MCF 10A (cell line): ENCODE data around the gene SEC14L5. TPM values are rescaled to one million over a fixed set of nuclear protein-coding genes. Genes with fewer than 3 reads are reported as not detected.

ENCODE experiments used
- BruUV-seq: library from RNA; stranded (reverse); fragments of 400-500 nt; replicated peaks from 2 replicates; lab custom pipeline; 2021; lab: Mats Ljungman, UMichigan
- CTCF ChIA-PET: fragments of 300-600 bp; sonication (Branson Sonifier 250); formaldehyde crosslinking; extraction: SDS; loops from one replicate; lab custom pipeline; 2021; ENCODE audit warnings: antibody characterized with exemption, inconsistent platforms; lab: Yijun Ruan, JAX
- POLR2A ChIA-PET: fragments of 300-600, 350-650 bp; sonication (Branson Sonifier 250); formaldehyde crosslinking; extraction: SDS; loops from one replicate; lab custom pipeline; 2020; ENCODE audit warnings: antibody characterized with exemption, inconsistent platforms; lab: Yijun Ruan, JAX
- DNase-seq: peaks from one replicate; pipeline ENCODE4 v3.0.0-alpha.2; 2018; ENCODE audit not compliant: unreplicated experiment
- H3K27ac Mint-ChIP-seq: one replicate; pipeline ENCODE4 v1.8.0; 2022; ENCODE audit warnings: mild to moderate bottlenecking, low read depth, mixed read lengths; ENCODE audit not compliant: unreplicated experiment
- H3K27me3 Mint-ChIP-seq: one replicate; pipeline ENCODE4 v1.8.0; 2022; ENCODE audit warnings: mixed read lengths; ENCODE audit not compliant: insufficient read depth, unreplicated experiment
- H3K36me3 Mint-ChIP-seq: one replicate; pipeline ENCODE4 v1.8.0; 2022; ENCODE audit warnings: mild to moderate bottlenecking, moderate library complexity, mixed read lengths; ENCODE audit not compliant: insufficient read depth, unreplicated experiment
- H3K4me1 Mint-ChIP-seq: one replicate; pipeline ENCODE4 v1.8.0; 2022; ENCODE audit warnings: mixed read lengths; ENCODE audit not compliant: insufficient read depth, unreplicated experiment
- H3K4me3 Mint-ChIP-seq: one replicate; pipeline ENCODE4 v1.8.0; 2022; ENCODE audit warnings: mild to moderate bottlenecking, moderate library complexity, mixed read lengths; ENCODE audit not compliant: unreplicated experiment
- H3K9me3 Mint-ChIP-seq: one replicate; pipeline ENCODE4 v1.8.0; 2022; ENCODE audit warnings: mixed read lengths; ENCODE audit not compliant: unreplicated experiment
- intact Hi-C: fragments of 100-400 bp; cut with micrococcal nuclease; formaldehyde crosslinking; loops from 2 replicates; pipeline ENCODE4 v1.14.1; 2022
- total RNA-seq: library from RNA; stranded (reverse); gene quantifications from 2 replicates; pipeline ENCODE4 v1.2.3, GENCODE V29; 2022
- TF ChIP-seq, protein P1 (sequence below): fragments of 200-600 bp; IDR thresholded peaks from one replicate; pipeline ENCODE4 v1.8.0; 2022; ENCODE audit warnings: antibody characterized with exemption, mild to moderate bottlenecking; ENCODE audit not compliant: unreplicated experiment

SEC14L5 gene
- total RNA-seq, 1 experiment from 2014 or later = not detected

DNA sequence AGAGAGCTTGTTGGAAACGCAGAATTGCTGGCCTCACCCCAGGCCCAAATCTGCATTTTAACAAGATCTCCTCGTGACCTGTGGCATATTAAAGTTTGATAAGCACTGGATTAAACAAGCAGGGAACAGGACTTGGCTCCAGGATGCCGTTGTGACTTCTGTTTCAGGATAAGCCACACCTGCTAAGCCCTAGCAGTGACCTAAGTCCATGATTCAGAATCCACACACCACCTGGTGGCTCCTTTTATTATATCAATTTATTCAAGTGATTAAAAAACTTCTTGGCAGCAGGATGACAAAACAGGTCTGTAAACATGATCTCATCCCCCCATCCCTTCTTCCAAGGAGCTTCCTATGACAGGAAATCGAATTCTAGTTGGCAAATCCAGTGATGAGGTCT, 66.5 kb downstream of the SEC14L5 start:
- POLR2A ChIA-PET = interaction anchor here (0.8 to 2.1 kb wide), 2 partner anchors 9 to 378 kb away, joined by 3 to 17 read pairs; partner anchors contain the start of gene NAGPA
- no peak overlapping the region for H3K27ac Mint-ChIP-seq
- peak; percentile 52 for DNase-seq

DNA sequence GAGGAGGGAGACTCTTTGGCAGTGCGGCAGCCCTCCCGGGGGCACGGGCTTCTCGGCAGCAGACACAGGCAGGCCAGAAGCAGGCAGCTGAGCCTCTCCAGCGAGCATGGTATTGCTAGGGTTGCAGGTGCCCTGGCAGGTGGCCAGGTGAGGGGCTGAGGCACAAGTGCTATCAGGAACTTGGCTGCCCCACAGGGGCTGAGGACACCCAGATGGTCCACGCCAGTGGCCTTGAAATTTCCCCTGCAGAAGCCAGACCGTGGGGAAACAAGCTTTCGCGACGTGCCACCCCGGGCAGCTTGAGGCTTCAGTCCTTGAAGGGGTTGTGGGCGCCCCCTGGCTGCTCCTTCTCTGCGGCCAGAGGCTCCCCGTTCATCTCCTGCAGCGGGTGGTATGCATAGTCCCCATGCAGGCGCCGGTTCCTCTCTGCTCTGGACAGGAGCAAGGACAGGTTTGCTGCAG, 67.1 kb downstream of the SEC14L5 start:
- Mint-ChIP-seq H3K27ac (no peak overlapping the region), H3K9me3 (no peaks in the 10 kb centered on the region), H3K4me3 (no peak overlapping the region), H3K4me1 (no peaks in the 10 kb centered on the region), H3K36me3 (peaks cover 6% of the 10 kb centered on the region), H3K27me3 (peaks cover 15% of the 10 kb centered on the region)
- intact Hi-C loops = no loop called here
- TF ChIP-seq, protein P1, sequence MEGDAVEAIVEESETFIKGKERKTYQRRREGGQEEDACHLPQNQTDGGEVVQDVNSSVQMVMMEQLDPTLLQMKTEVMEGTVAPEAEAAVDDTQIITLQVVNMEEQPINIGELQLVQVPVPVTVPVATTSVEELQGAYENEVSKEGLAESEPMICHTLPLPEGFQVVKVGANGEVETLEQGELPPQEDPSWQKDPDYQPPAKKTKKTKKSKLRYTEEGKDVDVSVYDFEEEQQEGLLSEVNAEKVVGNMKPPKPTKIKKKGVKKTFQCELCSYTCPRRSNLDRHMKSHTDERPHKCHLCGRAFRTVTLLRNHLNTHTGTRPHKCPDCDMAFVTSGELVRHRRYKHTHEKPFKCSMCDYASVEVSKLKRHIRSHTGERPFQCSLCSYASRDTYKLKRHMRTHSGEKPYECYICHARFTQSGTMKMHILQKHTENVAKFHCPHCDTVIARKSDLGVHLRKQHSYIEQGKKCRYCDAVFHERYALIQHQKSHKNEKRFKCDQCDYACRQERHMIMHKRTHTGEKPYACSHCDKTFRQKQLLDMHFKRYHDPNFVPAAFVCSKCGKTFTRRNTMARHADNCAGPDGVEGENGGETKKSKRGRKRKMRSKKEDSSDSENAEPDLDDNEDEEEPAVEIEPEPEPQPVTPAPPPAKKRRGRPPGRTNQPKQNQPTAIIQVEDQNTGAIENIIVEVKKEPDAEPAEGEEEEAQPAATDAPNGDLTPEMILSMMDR = no peak
- DNase-seq = peak; percentile 10
- ChIA-PET CTCF (interaction anchor here (0.6 to 2.6 kb wide), 8 partner anchors 10 to 1658 kb away, joined by 3 to 12 read pairs (median 4); partner anchors contain the start of genes C16orf89 and SEC14L5), POLR2A (interaction anchor here (2.1 kb wide), 1 partner anchor 9 kb away, joined by 17 read pairs; the partner anchor contains the start of gene NAGPA)
- BruUV-seq = no TSS peak

More for the DNA sequence above, 66.5 kb downstream of the SEC14L5 start:
- H3K36me3 Mint-ChIP-seq = peaks cover 6% of the 10 kb centered on the region
- intact Hi-C loops = no loop called here
- H3K9me3 Mint-ChIP-seq = no peaks in the 10 kb centered on the region
- TF ChIP-seq, protein P1 = peak; percentile 24
- peaks cover 21% of the 10 kb centered on the region for H3K27me3 Mint-ChIP-seq
- CTCF ChIA-PET = interaction anchor here (0.7 to 2.6 kb wide), 6 partner anchors 9 to 1658 kb away, joined by 3 to 12 read pairs (median 4); partner anchors contain the start of genes C16orf89 and SEC14L5
- no peaks in the 10 kb centered on the region for H3K4me1 Mint-ChIP-seq
- no peak overlapping the region for H3K4me3 Mint-ChIP-seq
- BruUV-seq = no TSS peak

DNA sequence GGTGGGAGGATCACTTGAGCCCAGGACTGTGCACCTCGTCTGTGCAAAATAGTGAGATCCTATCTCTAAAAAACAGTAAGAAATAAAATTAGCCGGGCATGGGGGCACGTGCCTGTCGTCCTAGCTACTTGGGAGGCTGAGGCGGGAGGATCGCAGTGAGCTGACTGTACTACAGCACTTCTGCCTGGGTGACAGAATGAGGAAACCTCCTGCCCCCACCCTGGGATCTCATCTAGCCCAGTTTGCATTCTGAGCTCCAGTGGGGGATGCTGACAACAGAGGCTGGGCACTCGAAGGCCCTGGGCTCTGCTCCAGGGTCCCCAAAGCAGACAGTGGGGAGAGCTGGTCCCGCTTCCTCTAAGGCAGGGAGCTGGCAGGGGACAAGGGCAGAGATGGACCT, 68.5 kb downstream of the SEC14L5 start:
- peaks cover 6% of the 10 kb centered on the region for H3K36me3 Mint-ChIP-seq
- ChIA-PET POLR2A (no interaction called here), CTCF (interaction anchor here (0.6 to 1.2 kb wide), 7 partner anchors 15 to 583 kb away, joined by 3 to 6 read pairs (median 4); partner anchors contain the start of gene SEC14L5)
- peaks cover 9% of the 10 kb centered on the region for H3K27me3 Mint-ChIP-seq
- no peaks in the 10 kb centered on the region for H3K4me1 Mint-ChIP-seq
- H3K4me3 Mint-ChIP-seq = no peak overlapping the region
- no TSS peak for BruUV-seq
- H3K27ac Mint-ChIP-seq = no peak overlapping the region
- DNase-seq = no peak
- TF ChIP-seq, protein P1 = no peak
- intact Hi-C loops = no loop called here
- no peaks in the 10 kb centered on the region for H3K9me3 Mint-ChIP-seq

DNA sequence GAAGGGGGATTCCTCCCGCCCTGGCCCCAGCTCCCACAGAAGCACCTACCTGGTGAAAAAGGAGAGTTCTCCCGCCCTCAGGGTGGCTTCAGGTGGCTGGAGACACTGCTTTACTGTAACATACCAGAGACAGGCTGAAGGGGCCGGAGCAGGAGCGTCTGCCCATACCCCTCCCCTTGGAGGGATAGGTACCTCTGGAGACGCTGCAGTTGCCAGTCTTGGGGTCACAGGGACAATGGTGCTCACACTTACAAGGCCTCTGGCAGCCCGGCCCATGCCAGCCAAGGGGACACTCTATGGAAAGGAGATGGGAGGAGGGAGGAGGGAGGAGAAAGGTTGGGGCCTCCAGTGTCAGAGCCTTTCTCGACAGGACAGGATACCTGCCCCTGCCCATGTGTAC, 69.0 kb downstream of the SEC14L5 start:
- Mint-ChIP-seq H3K27me3 (peaks cover 5% of the 10 kb centered on the region), H3K4me3 (no peak overlapping the region), H3K36me3 (peaks cover 6% of the 10 kb centered on the region), H3K9me3 (no peaks in the 10 kb centered on the region), H3K4me1 (no peaks in the 10 kb centered on the region), H3K27ac (no peak overlapping the region)
- TF ChIP-seq, protein P1 = no peak
- DNase-seq = no peak
- BruUV-seq = no TSS peak
- intact Hi-C loops = no loop called here
- CTCF ChIA-PET = interaction anchor here (0.6 to 1.0 kb wide), 4 partner anchors 26 to 269 kb away, joined by 3 to 6 read pairs (median 4); partner anchors contain the start of gene SEC14L5
- POLR2A ChIA-PET = no interaction called here
